ENCODE data around the gene KRT14.
"Not testable (repeated sequence)": the region's sequence is repeated elsewhere in the genome, so short reads cannot be mapped to it uniquely, and the experiment has no call there.

Gene KRT14

GRCh38 chr17:41627316-41628072 lies 40.8 kb upstream of the KRT14 start:
- Mint-ChIP-seq H3K9me3 (no peaks in the 10 kb centered on the region), H3K27me3 (ENCODE audit: low read depth, poor library complexity) (peaks cover 6% of the 10 kb centered on the region), H3K27ac (peak overlapping the region; percentile 83), H3K4me1 (peaks cover 24% of the 10 kb centered on the region), H3K4me3 (no peak overlapping the region), H3K36me3 (ENCODE audit: low read depth) (no peaks in the 10 kb centered on the region)
- TF ChIP-seq CTCF (IDR thresholded peaks at IDR 0.05) = no peak
- DNase-seq = no peak

GRCh38 chr17:41626914-41627295 lies 40.2 kb upstream of the KRT14 start:
- not testable (repeated sequence) for DNase-seq; H3K9me3 Mint-ChIP-seq; H3K4me3 Mint-ChIP-seq; H3K27me3 Mint-ChIP-seq (ENCODE audit: low read depth, poor library complexity); H3K27ac Mint-ChIP-seq; H3K36me3 Mint-ChIP-seq (ENCODE audit: low read depth)
- peaks cover 25% of the 10 kb centered on the region for H3K4me1 Mint-ChIP-seq

GRCh38 chr17:41626028-41626913 lies 39.6 kb upstream of the KRT14 start:
- H3K27me3 Mint-ChIP-seq (ENCODE audit: low read depth, poor library complexity); H3K9me3 Mint-ChIP-seq; H3K36me3 Mint-ChIP-seq (ENCODE audit: low read depth); DNase-seq; H3K27ac Mint-ChIP-seq; H3K4me3 Mint-ChIP-seq: not testable (repeated sequence)
- H3K4me1 Mint-ChIP-seq = peaks cover 28% of the 10 kb centered on the region

GRCh38 chr17:41625602-41626001 lies 38.9 kb upstream of the KRT14 start:
- Mint-ChIP-seq H3K27me3 (ENCODE audit: low read depth, poor library complexity) (peaks cover 6% of the 10 kb centered on the region), H3K27ac (no peak overlapping the region), H3K36me3 (ENCODE audit: low read depth) (no peaks in the 10 kb centered on the region), H3K4me1 (peaks cover 32% of the 10 kb centered on the region), H3K4me3 (no peak overlapping the region), H3K9me3 (no peaks in the 10 kb centered on the region)
- TF ChIP-seq CTCF (IDR thresholded peaks at IDR 0.05) = no peak
- no peak for DNase-seq

- Mint-ChIP-seq H3K36me3 (ENCODE audit: low read depth) (no peaks in the 10 kb centered on the region), H3K4me1 (peaks cover 38% of the 10 kb centered on the region), H3K4me3 (no peak within 1 kb of the TSS), H3K27ac (peak within 1 kb of the TSS; percentile 69), H3K27me3 (ENCODE audit: low read depth, poor library complexity) (peaks cover 6% of the 10 kb centered on the region), H3K9me3 (no peaks in the 10 kb centered on the region)
- no peak for DNase-seq
- TF ChIP-seq CTCF (IDR thresholded peaks at IDR 0.05) = no peak
Observed at GRCh38 chr17:41624208-41625101, 37.8 kb upstream of the KRT14 start, which contains the start of gene KRT17. Gene KRT17, minus strand, starts transcription at chr17:41624575. Its CDS starts 66 bp downstream, at chr17:41624509.

GRCh38 chr17:41623184-41623861 lies 36.6 kb upstream of the KRT14 start:
- H3K27ac Mint-ChIP-seq; H3K9me3 Mint-ChIP-seq; DNase-seq; H3K4me3 Mint-ChIP-seq; H3K36me3 Mint-ChIP-seq (ENCODE audit: low read depth); H3K27me3 Mint-ChIP-seq (ENCODE audit: low read depth, poor library complexity): not testable (repeated sequence)
- H3K4me1 Mint-ChIP-seq = peaks cover 41% of the 10 kb centered on the region

- peaks cover 47% of the 10 kb centered on the region for H3K4me1 Mint-ChIP-seq
- not testable (repeated sequence) for H3K9me3 Mint-ChIP-seq; H3K27me3 Mint-ChIP-seq (ENCODE audit: low read depth, poor library complexity); DNase-seq; H3K36me3 Mint-ChIP-seq (ENCODE audit: low read depth); H3K4me3 Mint-ChIP-seq
- peak overlapping the region; percentile 75 for H3K27ac Mint-ChIP-seq
Observed at GRCh38 chr17:41622340-41623183, 35.9 kb upstream of the KRT14 start.
